ENCODE measurements around the gene WIPF1.

The WIPF1 gene

DNA sequence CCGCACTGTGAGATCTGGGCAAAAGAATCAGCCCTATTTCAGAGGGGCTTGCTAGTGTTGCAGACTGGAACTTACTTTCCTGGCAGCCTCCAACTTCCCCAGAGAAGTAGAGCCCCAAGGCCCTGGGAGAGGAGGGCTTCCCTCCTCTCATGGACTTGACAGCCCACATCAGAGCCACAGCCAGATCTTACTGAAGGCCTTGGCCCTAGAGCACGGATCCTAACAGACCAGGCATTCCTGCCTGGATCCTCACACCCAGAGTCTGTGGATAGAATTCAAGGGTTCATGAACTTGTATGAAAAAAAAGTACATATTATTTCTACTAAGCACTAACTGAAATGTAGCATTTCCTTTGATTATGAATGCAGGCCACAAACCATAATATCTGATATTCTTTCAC is 8.3 kb downstream of the WIPF1 start:
- no peak overlapping the region for H3K27ac ChIP-seq

DNA sequence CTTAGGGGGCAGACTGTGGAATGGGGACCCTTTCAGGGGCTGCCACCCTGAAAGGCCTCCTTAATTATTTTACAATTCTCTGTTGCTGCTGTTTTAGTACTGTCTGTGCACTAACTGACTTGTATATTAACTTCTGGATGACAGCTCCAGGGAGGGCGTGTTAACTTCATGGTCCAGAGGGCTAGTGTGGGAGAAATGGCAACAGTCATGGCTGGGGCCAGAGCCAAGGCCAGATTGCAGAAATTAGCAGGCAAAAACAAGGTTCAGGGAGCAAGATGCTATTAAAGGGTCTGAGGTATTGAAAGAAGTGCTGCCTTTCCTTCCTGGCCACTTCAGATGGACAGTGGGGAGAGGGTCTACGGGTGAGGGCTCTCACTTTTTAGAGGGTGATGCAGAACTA is 9.1 kb downstream of the WIPF1 start:
- Histone ChIP-seq H3K4me3 (ENCODE audit: low read depth, low read length) (no peak overlapping the region), H3K27ac (no peak overlapping the region), H3K27me3 (ENCODE audit: insufficient read depth, low read depth, severe bottlenecking) (no peaks in the 10 kb centered on the region), H3K36me3 (no peaks in the 10 kb centered on the region), H3K9me3 (ENCODE audit: severe bottlenecking) (no peaks in the 10 kb centered on the region)
- DNase-seq = no peak
- TF ChIP-seq, protein P1, sequence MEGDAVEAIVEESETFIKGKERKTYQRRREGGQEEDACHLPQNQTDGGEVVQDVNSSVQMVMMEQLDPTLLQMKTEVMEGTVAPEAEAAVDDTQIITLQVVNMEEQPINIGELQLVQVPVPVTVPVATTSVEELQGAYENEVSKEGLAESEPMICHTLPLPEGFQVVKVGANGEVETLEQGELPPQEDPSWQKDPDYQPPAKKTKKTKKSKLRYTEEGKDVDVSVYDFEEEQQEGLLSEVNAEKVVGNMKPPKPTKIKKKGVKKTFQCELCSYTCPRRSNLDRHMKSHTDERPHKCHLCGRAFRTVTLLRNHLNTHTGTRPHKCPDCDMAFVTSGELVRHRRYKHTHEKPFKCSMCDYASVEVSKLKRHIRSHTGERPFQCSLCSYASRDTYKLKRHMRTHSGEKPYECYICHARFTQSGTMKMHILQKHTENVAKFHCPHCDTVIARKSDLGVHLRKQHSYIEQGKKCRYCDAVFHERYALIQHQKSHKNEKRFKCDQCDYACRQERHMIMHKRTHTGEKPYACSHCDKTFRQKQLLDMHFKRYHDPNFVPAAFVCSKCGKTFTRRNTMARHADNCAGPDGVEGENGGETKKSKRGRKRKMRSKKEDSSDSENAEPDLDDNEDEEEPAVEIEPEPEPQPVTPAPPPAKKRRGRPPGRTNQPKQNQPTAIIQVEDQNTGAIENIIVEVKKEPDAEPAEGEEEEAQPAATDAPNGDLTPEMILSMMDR (IDR thresholded peaks at IDR 0.05; ENCODE audit: low read depth, low read length) = no peak

More for the DNA sequence above, 8.3 kb downstream of the WIPF1 start:
- Histone ChIP-seq H3K27me3 (ENCODE audit: insufficient read depth, low read depth, severe bottlenecking) (no peaks in the 10 kb centered on the region), H3K4me3 (ENCODE audit: low read depth, low read length) (no peak overlapping the region), H3K9me3 (ENCODE audit: severe bottlenecking) (no peaks in the 10 kb centered on the region), H3K36me3 (no peaks in the 10 kb centered on the region)
- TF ChIP-seq, protein P1 (IDR thresholded peaks at IDR 0.05; ENCODE audit: low read depth, low read length) = no peak
- no peak for DNase-seq

DNA sequence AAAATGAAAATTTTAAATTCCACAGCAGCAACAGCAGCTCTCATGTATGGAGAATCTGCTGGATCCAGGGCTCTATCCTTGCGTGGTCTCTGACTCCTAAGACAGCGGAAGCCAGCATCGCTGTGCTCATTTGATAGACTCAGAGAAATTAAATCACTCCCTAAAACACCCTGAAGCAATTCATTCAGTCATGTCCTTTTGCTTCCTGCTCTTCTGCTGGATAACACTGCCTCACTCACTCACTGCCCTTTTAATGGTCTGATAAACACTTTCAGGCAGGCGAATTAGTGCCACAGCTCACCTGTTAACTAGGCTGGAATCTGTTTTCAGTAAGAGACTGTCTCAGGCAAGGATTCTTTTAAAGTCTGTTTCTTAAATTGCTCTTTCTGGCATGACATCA is 10.0 kb downstream of the WIPF1 start:
- Histone ChIP-seq H3K27ac (no peak overlapping the region), H3K27me3 (ENCODE audit: insufficient read depth, low read depth, severe bottlenecking) (no peaks in the 10 kb centered on the region), H3K4me3 (ENCODE audit: low read depth, low read length) (no peak overlapping the region), H3K9me3 (ENCODE audit: severe bottlenecking) (no peaks in the 10 kb centered on the region), H3K36me3 (no peaks in the 10 kb centered on the region)
- no peak for DNase-seq
- TF ChIP-seq, protein P1 (IDR thresholded peaks at IDR 0.05; ENCODE audit: low read depth, low read length) = no peak

DNA sequence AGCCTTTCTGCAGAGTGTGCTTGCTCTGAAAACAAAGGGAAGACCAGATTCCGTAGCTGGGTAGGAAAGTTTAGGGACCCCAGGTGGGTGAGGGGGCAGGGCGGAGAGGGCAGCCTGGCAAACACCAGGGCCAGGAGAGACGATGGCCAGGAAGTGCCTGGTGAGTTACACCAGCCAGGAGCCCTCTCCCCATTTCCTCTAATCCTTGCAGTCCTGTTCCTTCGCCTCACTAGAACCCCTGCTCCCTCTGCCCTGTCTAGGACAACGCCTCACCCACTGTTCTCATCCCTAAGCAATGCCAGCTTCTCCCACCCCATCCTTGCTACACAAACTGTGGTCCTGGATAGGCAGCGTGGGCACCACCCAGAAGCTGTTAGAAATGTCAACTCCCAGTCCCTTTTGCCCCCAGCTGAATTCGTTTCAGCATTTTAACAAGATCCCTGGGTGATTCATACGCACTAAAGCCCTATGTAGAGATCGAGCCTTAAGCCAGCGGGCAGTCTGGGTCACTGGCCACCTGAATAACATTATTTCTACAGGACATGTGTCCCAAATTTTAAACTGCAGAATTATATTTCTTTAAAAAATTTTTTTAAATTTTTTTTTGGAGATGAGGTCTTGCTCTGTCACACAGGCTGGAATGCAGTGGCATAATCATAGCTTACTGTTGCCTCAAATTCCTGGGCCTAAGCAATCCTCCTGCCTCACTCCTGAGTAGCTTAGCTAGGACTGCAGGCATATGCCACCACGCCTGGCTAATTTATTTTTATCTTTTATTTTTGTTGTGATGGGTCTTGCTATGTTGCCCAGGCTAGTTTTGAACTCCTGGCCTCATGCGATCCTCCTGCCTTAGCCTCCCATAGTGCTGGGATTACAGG is 10.9 kb downstream of the WIPF1 start:
- Histone ChIP-seq H3K27me3 (ENCODE audit: insufficient read depth, low read depth, severe bottlenecking) (no peaks in the 10 kb centered on the region), H3K4me3 (ENCODE audit: low read depth, low read length) (no peak overlapping the region), H3K9me3 (ENCODE audit: severe bottlenecking) (no peaks in the 10 kb centered on the region), H3K27ac (no peak overlapping the region), H3K36me3 (no peaks in the 10 kb centered on the region)
- TF ChIP-seq, protein P1 (IDR thresholded peaks at IDR 0.05; ENCODE audit: low read depth, low read length) = no peak
- no peak for DNase-seq

DNA sequence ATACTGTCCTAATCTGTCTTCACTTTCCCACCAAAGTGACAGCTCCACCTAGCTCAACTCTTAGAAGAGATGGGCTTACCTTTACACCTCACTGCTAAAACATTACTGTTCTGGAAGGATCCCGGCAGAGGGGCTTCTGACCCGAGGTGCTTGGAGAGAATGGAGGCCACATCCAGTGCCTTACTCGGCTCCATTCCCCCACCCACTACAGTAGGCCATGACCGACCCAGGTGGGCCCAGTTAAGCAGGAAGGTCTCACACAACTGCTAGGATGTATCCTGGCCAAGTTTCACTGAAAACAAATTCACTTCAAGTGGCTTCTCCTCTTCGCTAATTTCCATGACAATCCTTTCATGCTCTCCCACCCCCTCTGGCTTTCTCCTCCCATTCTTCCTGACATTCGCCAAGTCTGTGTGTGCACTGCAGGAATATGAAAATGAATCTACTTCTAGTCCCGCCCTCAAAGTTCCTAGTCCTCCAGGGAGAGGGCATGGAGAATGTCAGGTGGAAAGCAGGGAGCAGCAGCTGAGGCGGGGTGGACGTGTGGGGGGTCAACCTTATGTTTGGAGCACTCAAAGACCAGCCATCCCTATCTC is 11.8 kb downstream of the WIPF1 start:
- no peaks in the 10 kb centered on the region for H3K27me3 ChIP-seq (ENCODE audit: insufficient read depth, low read depth, severe bottlenecking)
- no peak overlapping the region for H3K4me3 ChIP-seq (ENCODE audit: low read depth, low read length)
- TF ChIP-seq, protein P1 (IDR thresholded peaks at IDR 0.05; ENCODE audit: low read depth, low read length) = no peak
- DNase-seq = no peak
- H3K36me3 ChIP-seq = no peaks in the 10 kb centered on the region
- no peaks in the 10 kb centered on the region for H3K9me3 ChIP-seq (ENCODE audit: severe bottlenecking)
- H3K27ac ChIP-seq = no peak overlapping the region
